GM12801 (cell line): ENCODE measurements around the gene SPOP.

Source experiments
- CTCF ChIP-seq: IDR thresholded peaks from one replicate; pipeline ENCODE4 v1.5.1; 2011; ENCODE audit warnings: control low read depth; ENCODE audit not compliant: insufficient read length; ENCODE audit errors: extremely low read depth

Gene SPOP

GRCh38 chr17:49595328-49595727 is 82.6 kb downstream of the SPOP start:
- TF ChIP-seq CTCF: no peak

GRCh38 chr17:49592263-49592662 is 85.6 kb downstream of the SPOP start:
- TF ChIP-seq CTCF: no peak

- TF ChIP-seq CTCF: no peak
These were observed 87.0 kb downstream of the SPOP start for GRCh38 chr17:49590874-49591273.

GRCh38 chr17:49589577-49589927 is 88.3 kb downstream of the SPOP start:
- no peak for TF ChIP-seq CTCF

- no peak for TF ChIP-seq CTCF
These were observed 88.9 kb downstream of the SPOP start for GRCh38 chr17:49588726-49589576.

- no peak for TF ChIP-seq CTCF
These were observed 89.6 kb downstream of the SPOP start for GRCh38 chr17:49588312-49588711.

GRCh38 chr17:49587366-49588073 is 90.4 kb downstream of the SPOP start:
- no peak for TF ChIP-seq CTCF
